ENCODE data around the gene BRSK1. TPM values are rescaled to one million over a fixed set of nuclear protein-coding genes. Genes with fewer than 3 reads are reported as not detected.

The BRSK1 gene
- total and polyA plus RNA-seq, 9 donors, result 5.4 to 13.7 (median 10.4) TPM

Other genes with a start within 250 kb of the BRSK1 start
- 0.09 TPM for gene GP6, start 245.7 kb upstream of the BRSK1 start, total RNA-seq
- gene GP6, start 245.7 kb upstream of the BRSK1 start, polyA plus RNA-seq (ENCODE audit: insufficient read depth in 1 of 8, insufficient read length in 8 of 8, low replicate concordance in 1 of 8), result under 1 TPM in 7 of 8 donors, not detected in 1; 0.10 to 0.56 (median 0.20) TPM
- 11.5 TPM for gene RDH13, start 220.8 kb upstream of the BRSK1 start, total RNA-seq
- gene RDH13, start 220.8 kb upstream of the BRSK1 start, polyA plus RNA-seq (ENCODE audit: insufficient read depth in 1 of 8, insufficient read length in 8 of 8, low replicate concordance in 1 of 8), result 10 to 100 TPM in 7 of 8 donors, 1 to 10 TPM in 1; 7.2 to 16.7 (median 12.1) TPM
- gene EPS8L1, start 208.1 kb upstream of the BRSK1 start, total RNA-seq, result 2.3 TPM
- 1 to 10 TPM; 2.0 to 8.4 (median 4.2) TPM for gene EPS8L1, start 208.1 kb upstream of the BRSK1 start, polyA plus RNA-seq (ENCODE audit: insufficient read depth in 1 of 8, insufficient read length in 8 of 8, low replicate concordance in 1 of 8)
- gene PPP1R12C, start 166.4 kb upstream of the BRSK1 start, total RNA-seq, result 59.9 TPM
- gene PPP1R12C, start 166.4 kb upstream of the BRSK1 start, polyA plus RNA-seq (ENCODE audit: insufficient read depth in 1 of 8, insufficient read length in 8 of 8, low replicate concordance in 1 of 8), result 100 to 1,000 TPM in 3 of 8 donors, 10 to 100 TPM in 5; 59.4 to 106 (median 92.8) TPM
- gene TNNT1, start 134.8 kb upstream of the BRSK1 start, total RNA-seq, result 387 TPM
- gene TNNT1, start 134.8 kb upstream of the BRSK1 start, polyA plus RNA-seq (ENCODE audit: insufficient read depth in 1 of 8, insufficient read length in 8 of 8, low replicate concordance in 1 of 8), result 1,000 to 10,000 TPM in 2 of 8 donors, 100 to 1,000 TPM in 6; 448 to 1,171 (median 607) TPM
- 0.80 TPM for gene TNNI3, start 126.3 kb upstream of the BRSK1 start, total RNA-seq
- 1 to 10 TPM; 1.1 to 3.1 (median 1.5) TPM for gene TNNI3, start 126.3 kb upstream of the BRSK1 start, polyA plus RNA-seq (ENCODE audit: insufficient read depth in 1 of 8, insufficient read length in 8 of 8, low replicate concordance in 1 of 8)
- gene DNAAF3, start 117.4 kb upstream of the BRSK1 start, total RNA-seq, result 0.13 TPM
- gene DNAAF3, start 117.4 kb upstream of the BRSK1 start, polyA plus RNA-seq (ENCODE audit: insufficient read depth in 1 of 8, insufficient read length in 8 of 8, low replicate concordance in 1 of 8), result 1 to 10 TPM in 1 of 8 donors, under 1 TPM in 7; 0.15 to 1.1 (median 0.38) TPM
- not detected for gene SYT5, start 103.7 kb upstream of the BRSK1 start, total RNA-seq
- gene SYT5, start 103.7 kb upstream of the BRSK1 start, polyA plus RNA-seq (ENCODE audit: insufficient read depth in 1 of 8, insufficient read length in 8 of 8, low replicate concordance in 1 of 8), result 1 to 10 TPM in 1 of 8 donors, under 1 TPM in 4, not detected in 3; 0.07 to 2.0 (median 0.08) TPM
- 0.58 TPM for gene PTPRH, start 74.5 kb upstream of the BRSK1 start, total RNA-seq
- gene PTPRH, start 74.5 kb upstream of the BRSK1 start, polyA plus RNA-seq (ENCODE audit: insufficient read depth in 1 of 8, insufficient read length in 8 of 8, low replicate concordance in 1 of 8), result 1 to 10 TPM in 1 of 8 donors, under 1 TPM in 7; 0.14 to 2.1 (median 0.24) TPM
- 1.1 TPM for gene TMEM86B, start 55.2 kb upstream of the BRSK1 start, total RNA-seq
- gene TMEM86B, start 55.2 kb upstream of the BRSK1 start, polyA plus RNA-seq (ENCODE audit: insufficient read depth in 1 of 8, insufficient read length in 8 of 8, low replicate concordance in 1 of 8), result 1 to 10 TPM; 1.8 to 4.8 (median 2.9) TPM
- gene PPP6R1, start 25.0 kb upstream of the BRSK1 start, total RNA-seq, result 12.5 TPM
- gene PPP6R1, start 25.0 kb upstream of the BRSK1 start, polyA plus RNA-seq (ENCODE audit: insufficient read depth in 1 of 8, insufficient read length in 8 of 8, low replicate concordance in 1 of 8), result 10 to 100 TPM; 26.3 to 37.2 (median 32.3) TPM
- 14.5 TPM for gene HSPBP1, start 3.9 kb upstream of the BRSK1 start, total RNA-seq
- gene HSPBP1, start 3.9 kb upstream of the BRSK1 start, polyA plus RNA-seq (ENCODE audit: insufficient read depth in 1 of 8, insufficient read length in 8 of 8, low replicate concordance in 1 of 8), result 10 to 100 TPM; 26.2 to 34.9 (median 30.6) TPM
- gene TMEM150B, start 41.3 kb downstream of the BRSK1 start, total RNA-seq, result 0.53 TPM
- 1 to 10 TPM in 3 of 8 donors, under 1 TPM in 5; 0.36 to 3.8 (median 0.87) TPM for gene TMEM150B, start 41.3 kb downstream of the BRSK1 start, polyA plus RNA-seq (ENCODE audit: insufficient read depth in 1 of 8, insufficient read length in 8 of 8, low replicate concordance in 1 of 8)
- gene KMT5C, start 55.9 kb downstream of the BRSK1 start, total RNA-seq, result 16.9 TPM
- 10 to 100 TPM; 13.4 to 34.1 (median 24.7) TPM for gene KMT5C, start 55.9 kb downstream of the BRSK1 start, polyA plus RNA-seq (ENCODE audit: insufficient read depth in 1 of 8, insufficient read length in 8 of 8, low replicate concordance in 1 of 8)
- not detected for gene COX6B2, start 70.7 kb downstream of the BRSK1 start, total RNA-seq
- gene COX6B2, start 70.7 kb downstream of the BRSK1 start, polyA plus RNA-seq (ENCODE audit: insufficient read depth in 1 of 8, insufficient read length in 8 of 8, low replicate concordance in 1 of 8), result 1 to 10 TPM in 1 of 8 donors, under 1 TPM in 5, not detected in 2; 0.09 to 2.4 (median 0.23) TPM
- not detected for gene GARIN5B, start 79.3 kb downstream of the BRSK1 start, total RNA-seq
- not detected for gene GARIN5B, start 79.3 kb downstream of the BRSK1 start, polyA plus RNA-seq (ENCODE audit: insufficient read depth in 1 of 8, insufficient read length in 8 of 8, low replicate concordance in 1 of 8)
- gene IL11, start 86.5 kb downstream of the BRSK1 start, total RNA-seq, result 0.31 TPM
- under 1 TPM; 0.12 to 0.61 (median 0.40) TPM for gene IL11, start 86.5 kb downstream of the BRSK1 start, polyA plus RNA-seq (ENCODE audit: insufficient read depth in 1 of 8, insufficient read length in 8 of 8, low replicate concordance in 1 of 8)
- not detected for gene TMEM190, start 92.8 kb downstream of the BRSK1 start, total RNA-seq
- under 1 TPM in 1 of 8 donors, not detected in 7; 0.50 TPM for gene TMEM190, start 92.8 kb downstream of the BRSK1 start, polyA plus RNA-seq (ENCODE audit: insufficient read depth in 1 of 8, insufficient read length in 8 of 8, low replicate concordance in 1 of 8)
- 0.18 TPM for gene TMEM238, start 100.3 kb downstream of the BRSK1 start, total RNA-seq
- under 1 TPM; 0.14 to 0.49 (median 0.27) TPM for gene TMEM238, start 100.3 kb downstream of the BRSK1 start, polyA plus RNA-seq (ENCODE audit: insufficient read depth in 1 of 8, insufficient read length in 8 of 8, low replicate concordance in 1 of 8)
- gene RPL28, start 101.9 kb downstream of the BRSK1 start, total RNA-seq, result 463 TPM
- 1,000 to 10,000 TPM; 1,674 to 2,410 (median 1,842) TPM for gene RPL28, start 101.9 kb downstream of the BRSK1 start, polyA plus RNA-seq (ENCODE audit: insufficient read depth in 1 of 8, insufficient read length in 8 of 8, low replicate concordance in 1 of 8)
- gene UBE2S, start 123.8 kb downstream of the BRSK1 start, total RNA-seq, result 31.4 TPM
- 10 to 100 TPM; 40.8 to 70.1 (median 60.1) TPM for gene UBE2S, start 123.8 kb downstream of the BRSK1 start, polyA plus RNA-seq (ENCODE audit: insufficient read depth in 1 of 8, insufficient read length in 8 of 8, low replicate concordance in 1 of 8)
- under 0.01 TPM for gene SHISA7, start 159.3 kb downstream of the BRSK1 start, total RNA-seq
- under 1 TPM; 0.08 to 0.32 (median 0.17) TPM for gene SHISA7, start 159.3 kb downstream of the BRSK1 start, polyA plus RNA-seq (ENCODE audit: insufficient read depth in 1 of 8, insufficient read length in 8 of 8, low replicate concordance in 1 of 8)
- gene ISOC2, start 177.6 kb downstream of the BRSK1 start, total RNA-seq, result 35.8 TPM
- gene ISOC2, start 177.6 kb downstream of the BRSK1 start, polyA plus RNA-seq (ENCODE audit: insufficient read depth in 1 of 8, insufficient read length in 8 of 8, low replicate concordance in 1 of 8), result 10 to 100 TPM; 31.8 to 39.1 (median 35.1) TPM
- not detected for gene C19orf85, start 180.8 kb downstream of the BRSK1 start, total RNA-seq
- gene C19orf85, start 180.8 kb downstream of the BRSK1 start, polyA plus RNA-seq (ENCODE audit: insufficient read depth in 1 of 8, insufficient read length in 8 of 8, low replicate concordance in 1 of 8), result not detected
- 1.6 TPM for gene ZNF628, start 192.6 kb downstream of the BRSK1 start, total RNA-seq
- gene ZNF628, start 192.6 kb downstream of the BRSK1 start, polyA plus RNA-seq (ENCODE audit: insufficient read depth in 1 of 8, insufficient read length in 8 of 8, low replicate concordance in 1 of 8), result 1 to 10 TPM; 2.8 to 5.1 (median 3.8) TPM
- 30.0 TPM for gene NAT14, start 201.2 kb downstream of the BRSK1 start, total RNA-seq
- gene NAT14, start 201.2 kb downstream of the BRSK1 start, polyA plus RNA-seq (ENCODE audit: insufficient read depth in 1 of 8, insufficient read length in 8 of 8, low replicate concordance in 1 of 8), result 10 to 100 TPM; 23.5 to 44.1 (median 29.5) TPM
- 20.0 TPM for gene SSC5D, start 204.4 kb downstream of the BRSK1 start, total RNA-seq
- 10 to 100 TPM in 6 of 8 donors, 1 to 10 TPM in 2; 7.9 to 54.8 (median 24.7) TPM for gene SSC5D, start 204.4 kb downstream of the BRSK1 start, polyA plus RNA-seq (ENCODE audit: insufficient read depth in 1 of 8, insufficient read length in 8 of 8, low replicate concordance in 1 of 8)

All from muscle of leg (tissue), 9 donors.